ENCODE measurements around the gene MACROD2.

GRCh38 chr20:15140286-15140685, 1145.0 kb downstream of the MACROD2 start:
- TF ChIP-seq CTCF (IDR thresholded peaks at IDR 0.05) (no peak), POLR2A (IDR thresholded peaks at IDR 0.05) (no peak)
